Keratinocyte (primary cell): ENCODE results near the gene ZDHHC4.

Experiments
- CTCF ChIP-seq, 3 experiments: IDR thresholded peaks in 1 of 3; conservative IDR thresholded peaks in 1 of 3; optimal IDR thresholded peaks in 1 of 3; 2 replicates in 2 of 3; 3 replicates in 1 of 3; pipeline versions ENCODE3 to v1.5.1; 2011; ENCODE audit warnings: low read length in 3 of 3, mild to moderate bottlenecking in 3 of 3, moderate library complexity in 2 of 3, control low read depth in 1 of 3, inconsistent platforms in 1 of 3; ENCODE audit not compliant: insufficient read depth in 2 of 3; ENCODE audit errors: extremely low read depth in 1 of 3
- EZH2 ChIP-seq: IDR thresholded peaks from one replicate; pipeline ENCODE4 v1.6.1; 2012; ENCODE audit warnings: inconsistent platforms, mild to moderate bottlenecking, low read length, moderate library complexity

- TF ChIP-seq CTCF (optimal IDR thresholded peaks at IDR 0.05 in 1 of 3, IDR thresholded peaks at IDR 0.05 in 1 of 3, conservative IDR thresholded peaks at IDR 0.05 in 1 of 3; ENCODE audit: extremely low read depth in 1 of 3, insufficient read depth in 2 of 3, low read length in 3 of 3) (no peak), EZH2 (no peak)
Measured at GRCh38 chr7:6588566-6588965, 11.3 kb downstream of the ZDHHC4 start.
